HG03045 (cell line): Measurements from ENCODE around the gene MYO5B.

ENCODE experiments used
- ATAC-seq: cut with Tn5 transposase; IDR thresholded peaks from one replicate; pipeline ENCODE4 v1.9.1; 2021; ENCODE audit warnings: mild to moderate bottlenecking, moderate library complexity; ENCODE audit not compliant: unreplicated experiment

MYO5B gene

GRCh38 chr18:50189160-50189559 lies 5.8 kb downstream of the MYO5B start:
- ATAC-seq = peak; percentile 62

GRCh38 chr18:50188652-50189051 lies 6.3 kb downstream of the MYO5B start:
- no peak for ATAC-seq

GRCh38 chr18:50187659-50188058 lies 7.3 kb downstream of the MYO5B start:
- no peak for ATAC-seq

GRCh38 chr18:50186385-50186784 lies 8.6 kb downstream of the MYO5B start:
- no peak for ATAC-seq

- no peak for ATAC-seq
Observed at GRCh38 chr18:50183556-50183955, 11.4 kb downstream of the MYO5B start.

- ATAC-seq = no peak
Observed at GRCh38 chr18:50182511-50182910, 12.4 kb downstream of the MYO5B start.

- ATAC-seq = no peak
Observed at GRCh38 chr18:50181590-50181989, 13.4 kb downstream of the MYO5B start.

GRCh38 chr18:50179465-50179864 lies 15.5 kb downstream of the MYO5B start:
- ATAC-seq = no peak

GRCh38 chr18:50177294-50177992 lies 17.5 kb downstream of the MYO5B start:
- ATAC-seq = no peak

GRCh38 chr18:50172367-50172766 lies 22.6 kb downstream of the MYO5B start:
- no peak for ATAC-seq

- no peak for ATAC-seq
Observed at GRCh38 chr18:50171406-50171805, 23.5 kb downstream of the MYO5B start.

GRCh38 chr18:50170004-50170403 lies 24.9 kb downstream of the MYO5B start:
- no peak for ATAC-seq

GRCh38 chr18:50169149-50169548 lies 25.8 kb downstream of the MYO5B start:
- ATAC-seq = no peak

- ATAC-seq = no peak
Observed at GRCh38 chr18:50167966-50168365, 27.0 kb downstream of the MYO5B start.

- ATAC-seq = no peak
Observed at GRCh38 chr18:50166901-50167300, 28.0 kb downstream of the MYO5B start.

GRCh38 chr18:50163505-50163904 lies 31.4 kb downstream of the MYO5B start:
- ATAC-seq = no peak

GRCh38 chr18:50162486-50163304 lies 32.3 kb downstream of the MYO5B start:
- no peak for ATAC-seq

- no peak for ATAC-seq
Observed at GRCh38 chr18:50161597-50162205, 33.2 kb downstream of the MYO5B start.

GRCh38 chr18:50159654-50160046 lies 35.3 kb downstream of the MYO5B start:
- ATAC-seq = no peak

- no peak for ATAC-seq
Observed at GRCh38 chr18:50158866-50159653, 35.9 kb downstream of the MYO5B start.

- no peak for ATAC-seq
Observed at GRCh38 chr18:50155406-50155805, 39.5 kb downstream of the MYO5B start.
